HepG2 (cell line): ENCODE measurements around the gene GOLGB1. TPM values are rescaled to one million over a fixed set of nuclear protein-coding genes. Genes with fewer than 3 reads are reported as not detected.

Experiments used
- ATAC-seq: fragments of 200-7000 bp; cut with Tn5 transposase; 3 replicates; pipeline ENCODE4 v1.9.1; 2020; ENCODE audit warnings: mild to moderate bottlenecking, moderate library complexity
- BruUV-seq: library from RNA; stranded (reverse); fragments of 400-500 nt; replicated peaks from 2 replicates; lab custom pipeline; 2021; lab: Mats Ljungman, UMichigan
- CTCF ChIA-PET: fragments of 300-600 bp; formaldehyde crosslinking; extraction: SDS; loops from one replicate; lab custom pipeline; 2021; ENCODE audit warnings: low total read pairs, inconsistent platforms, low intra/inter-chr PET ratio; lab: Yijun Ruan, JAX
- POLR2A ChIA-PET: fragments of 350-600 bp; sonication (Branson Sonifier 250); formaldehyde crosslinking; loops from one replicate; lab custom pipeline; 2020; ENCODE audit warnings: antibody characterized with exemption, inconsistent platforms; lab: Yijun Ruan, JAX
- DNase-seq: peaks from one replicate; pipeline ENCODE4 v3.0.0-alpha.2; 2015; ENCODE audit warnings: low spot score
- FAIRE-seq: peaks from 3 replicates; lab custom pipeline; 2011; peaks lifted over from hg19 to GRCh38; lab: Jason Lieb, UNC
- H2AFZ ChIP-seq: one replicate; pipeline ENCODE4 v1.6.1; 2011; ENCODE audit warnings: low read length, inconsistent platforms
- H3K27ac ChIP-seq: fragments of 300-600 bp; 3 replicates; pipeline ENCODE4 v1.8.0; 2011; ENCODE audit warnings: mixed run types, mild to moderate bottlenecking, mixed read lengths, low read length, inconsistent platforms; ENCODE audit not compliant: insufficient read depth; ENCODE audit errors: extremely low read length
- H3K27me3 ChIP-seq, 2 experiments: fragments of 200-600 bp in 1 of 2; 2 replicates in 1 of 2; 3 replicates in 1 of 2; pipeline versions ENCODE4 v1.6.0 to v1.8.0; 2011; ENCODE audit warnings: low read length in 2 of 2, mild to moderate bottlenecking in 2 of 2, moderate library complexity in 2 of 2, inconsistent platforms in 1 of 2; ENCODE audit not compliant: insufficient read depth in 2 of 2, control insufficient read depth in 1 of 2
- H3K36me3 ChIP-seq, 2 experiments: fragments of 200-600 bp in 1 of 2; replicated peaks in 1 of 2; 2 replicates in 1 of 2; 3 replicates in 1 of 2; pipeline versions ENCODE4 v1.5.1 to v1.8.0; 2011; ENCODE audit warnings: low read length in 2 of 2, inconsistent platforms in 1 of 2; ENCODE audit not compliant: insufficient read depth in 2 of 2, control insufficient read depth in 1 of 2
- H3K4me1 ChIP-seq: 2 replicates; pipeline ENCODE4 v1.5.1; 2012; ENCODE audit warnings: low read length, inconsistent platforms; ENCODE audit not compliant: insufficient read depth
- H3K4me2 ChIP-seq: 2 replicates; pipeline ENCODE4 v1.6.0; 2011; ENCODE audit warnings: low read depth, low read length, inconsistent platforms
- H3K4me3 ChIP-seq, 3 experiments: fragments of 200-600 bp in 1 of 3; sonication (generic), shearing (Covaris generic) in 1 of 3; replicated peaks in 1 of 3; 2 replicates each; pipeline ENCODE4 v1.5.1; 2011 to 2016; ENCODE audit warnings: low read length in 3 of 3, inconsistent platforms in 2 of 3, low read depth in 2 of 3, mild to moderate bottlenecking in 2 of 3, control low read depth in 1 of 3, mixed read lengths in 1 of 3; ENCODE audit not compliant: insufficient read depth in 1 of 3
- H3K79me2 ChIP-seq: one replicate; pipeline ENCODE4 v1.6.1; 2011; ENCODE audit warnings: low read length, inconsistent platforms; ENCODE audit not compliant: insufficient read depth
- H3K9ac ChIP-seq: 2 replicates; pipeline ENCODE4 v1.6.0; 2011; ENCODE audit warnings: mild to moderate bottlenecking, low read depth, low read length, inconsistent platforms; ENCODE audit not compliant: insufficient read depth
- H3K9me3 ChIP-seq: 2 replicates; pipeline ENCODE4 v1.5.1; 2012; ENCODE audit warnings: mild to moderate bottlenecking, low read length
- H4K20me1 ChIP-seq: 2 replicates; pipeline ENCODE4 v1.6.0; 2011; ENCODE audit warnings: inconsistent platforms, mild to moderate bottlenecking, low read length, moderate library complexity; ENCODE audit not compliant: insufficient read depth
- ATF1 ChIP-seq: IDR thresholded peaks from 2 replicates; pipeline ENCODE4 v1.6.1; 2016; ENCODE audit warnings: mild to moderate bottlenecking, control low read depth
- ELF4 ChIP-seq: sonication (generic); formaldehyde crosslinking; IDR thresholded peaks from 2 replicates; pipeline ENCODE4 v1.5.0; 2020; ENCODE audit warnings: missing genetic modification reagents, mild to moderate bottlenecking, moderate library complexity, borderline replicate concordance
- IRF1 ChIP-seq: sonication (generic); formaldehyde crosslinking; IDR thresholded peaks from 2 replicates; pipeline ENCODE4 v1.4.0; 2020; ENCODE audit warnings: low read depth, mild to moderate bottlenecking, missing genetic modification reagents
- POLR2AphosphoS2 ChIP-seq: IDR thresholded peaks from 2 replicates; pipeline ENCODE4 v1.6.1; 2011; ENCODE audit warnings: low read depth, low read length, improper control_type of control experiment
- RARG ChIP-seq: sonication (generic); formaldehyde crosslinking; IDR thresholded peaks from 2 replicates; pipeline ENCODE4 v1.4.0; 2020; ENCODE audit warnings: low read depth, mild to moderate bottlenecking, missing genetic modification reagents
- SNRNP70 ChIP-seq: fragments of 200-400 bp; formaldehyde crosslinking; IDR thresholded peaks from 2 replicates; pipeline ENCODE4 v1.6.1; 2017; ENCODE audit warnings: mild to moderate bottlenecking, low read depth, low read length, moderate library complexity
- ZMAT3 ChIP-seq: sonication (generic); formaldehyde crosslinking; conservative IDR thresholded peaks from 2 replicates; pipeline ENCODE4 v1.7.0; 2021; ENCODE audit warnings: missing genetic modification reagents
- ZNF20 ChIP-seq: sonication (generic); formaldehyde crosslinking; IDR thresholded peaks from 2 replicates; pipeline ENCODE4 v1.4.0; 2020; ENCODE audit warnings: mild to moderate bottlenecking, moderate library complexity, missing genetic modification reagents
- ZNF329 ChIP-seq: sonication (generic); formaldehyde crosslinking; IDR thresholded peaks from 2 replicates; pipeline ENCODE4 v1.9.0; 2021; ENCODE audit warnings: low read depth, mild to moderate bottlenecking, missing genetic modification reagents
- ZNF431 ChIP-seq: sonication (generic); formaldehyde crosslinking; IDR thresholded peaks from 2 replicates; pipeline ENCODE4 v1.9.0; 2022; ENCODE audit warnings: missing genetic modification reagents, low read depth, mild to moderate bottlenecking, borderline replicate concordance
- ZNF800 ChIP-seq: sonication (generic); formaldehyde crosslinking; IDR thresholded peaks from 2 replicates; pipeline ENCODE4 v1.4.0; 2020; ENCODE audit warnings: missing genetic modification reagents
- ZZZ3 ChIP-seq: sonication (generic); formaldehyde crosslinking; IDR thresholded peaks from 2 replicates; pipeline ENCODE4 v1.4.0; 2020; ENCODE audit warnings: missing genetic modification reagents, mild to moderate bottlenecking, borderline replicate concordance
- WGBS: methylation state at CpG from one replicate; pipeline ENCODE4 v1.1.6; 2017; ENCODE audit warnings: low lambda C conversion rate; 5-methylcytosine and 5-hydroxymethylcytosine counted together
- in situ Hi-C: cut with HindIII; loops from 2 replicates; pipeline ENCODE4 v1.10.0; 2017; ENCODE audit warnings: low pct_unique_long_range_greater_than_20kb; ENCODE audit not compliant: extremely low pct_ligation_motif_present
- intact Hi-C: fragments of 100-400 bp; cut with micrococcal nuclease; formaldehyde crosslinking; loops from one replicate; pipeline ENCODE4 v1.10.0; 2022; ENCODE audit not compliant: unreplicated experiment
- polyA plus RNA-seq, 8 experiments: library from polyadenylated mRNA; depleted of rRNA in 3 of 8; stranded (reverse) in 7 of 8; unstranded in 1 of 8; fragments of >200 nt; fragmentation: Illumina TruSeq in 4 of 8; extraction: Trizol in 4 of 8; gene quantifications; 2 replicates each; pipeline versions ENCODE4 v1.2.1 to v1.2.3, GENCODE V29; 2011 to 2016; ENCODE audit warnings: low read depth in 4 of 8, missing spikeins in 1 of 8, mixed read lengths in 1 of 8; ENCODE audit not compliant: insufficient read depth in 1 of 8
- total RNA-seq, 5 experiments: library from RNA; depleted of rRNA; stranded (reverse); fragments of >200 nt; fragmentation: Illumina TruSeq; extraction: Trizol; gene quantifications; 2 replicates each; pipeline ENCODE4 v1.2.3, GENCODE V29; 2016; ENCODE audit warnings: low read depth in 1 of 5
- TF ChIP-seq, protein P1 (sequence below): sonication (generic); formaldehyde crosslinking; IDR thresholded peaks from 2 replicates; pipeline ENCODE4 v1.9.0; 2022; ENCODE audit warnings: low read depth, missing genetic modification reagents

Gene GOLGB1
- total and polyA plus RNA-seq, 2 of the 13 experiments (the other 11 are each of a cell fraction or from before 2014, with no cell fraction given): 13.1 to 39.5 TPM

GRCh38 chr3:121677141-121677540, 72.4 kb downstream of the GOLGB1 start:
- Histone ChIP-seq H3K4me3 (no peak overlapping the region), H4K20me1 (no peaks in the 10 kb centered on the region), H3K4me1 (no peaks in the 10 kb centered on the region), H3K27ac (no peak overlapping the region), H3K9me3 (no peaks in the 10 kb centered on the region)
- TF ChIP-seq ZMAT3 (CRISPR knock-in tag) (no peak), ZNF800 (CRISPR knock-in tag) (no peak), ZNF431 (no peak), ZNF329 (no peak), IRF1 (no peak), RARG (CRISPR knock-in tag) (no peak), ZZZ3 (CRISPR knock-in tag) (no peak), ELF4 (no peak), POLR2AphosphoS2 (no peak), ZNF20 (CRISPR knock-in tag) (no peak), SNRNP70 (no peak), ATF1 (CRISPR knock-in tag) (no peak)
- TF ChIP-seq, protein P1, sequence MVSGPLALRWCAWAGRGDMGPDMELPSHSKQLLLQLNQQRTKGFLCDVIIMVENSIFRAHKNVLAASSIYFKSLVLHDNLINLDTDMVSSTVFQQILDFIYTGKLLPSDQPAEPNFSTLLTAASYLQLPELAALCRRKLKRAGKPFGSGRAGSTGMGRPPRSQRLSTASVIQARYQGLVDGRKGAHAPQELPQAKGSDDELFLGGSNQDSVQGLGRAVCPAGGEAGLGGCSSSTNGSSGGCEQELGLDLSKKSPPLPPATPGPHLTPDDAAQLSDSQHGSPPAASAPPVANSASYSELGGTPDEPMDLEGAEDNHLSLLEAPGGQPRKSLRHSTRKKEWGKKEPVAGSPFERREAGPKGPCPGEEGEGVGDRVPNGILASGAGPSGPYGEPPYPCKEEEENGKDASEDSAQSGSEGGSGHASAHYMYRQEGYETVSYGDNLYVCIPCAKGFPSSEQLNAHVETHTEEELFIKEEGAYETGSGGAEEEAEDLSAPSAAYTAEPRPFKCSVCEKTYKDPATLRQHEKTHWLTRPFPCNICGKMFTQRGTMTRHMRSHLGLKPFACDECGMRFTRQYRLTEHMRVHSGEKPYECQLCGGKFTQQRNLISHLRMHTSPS (CRISPR knock-in tag): no peak
- TF ChIP-seq, all 625 proteins: peak for 0
- peaks cover 22 to 80% of the 10 kb centered on the region in 2 experiments; a peak in 4 of 5 replicates for H3K36me3 ChIP-seq
- no peak overlapping the region for H3K9ac ChIP-seq
- ATAC-seq (no peak), FAIRE-seq (no peak), DNase-seq (no peak)
- no TSS peak for BruUV-seq
- WGBS: 98% methylated on average over 2 of the region's 2 CpGs
- H3K79me2 ChIP-seq: no peaks in the 10 kb centered on the region
- intact Hi-C loops (no loop called here), in situ Hi-C loops (no loop called here)
- no peaks in the 10 kb centered on the region for H3K27me3 ChIP-seq
- ChIA-PET CTCF (no interaction called here), POLR2A (no interaction called here)
- no peak overlapping the region for H3K4me2 ChIP-seq
- H2AFZ ChIP-seq: no peak overlapping the region
